ENCODE data around the gene PPP1R1B.

The PPP1R1B gene

GRCh38 chr17:39658346-39658745 lies 31.6 kb downstream of the PPP1R1B start:
- no peak for DNase-seq

- DNase-seq = no peak
Measured at GRCh38 chr17:39658760-39659159, 32.0 kb downstream of the PPP1R1B start.

- no peak for DNase-seq
Measured at GRCh38 chr17:39659279-39660010, 32.7 kb downstream of the PPP1R1B start.

- DNase-seq = no peak
Measured at GRCh38 chr17:39660011-39660360, 33.2 kb downstream of the PPP1R1B start.

- no peak for DNase-seq
Measured at GRCh38 chr17:39660397-39661385, 33.9 kb downstream of the PPP1R1B start.

- no peak for DNase-seq
Measured at GRCh38 chr17:39661744-39662541, 35.2 kb downstream of the PPP1R1B start.

- DNase-seq = no peak
Measured at GRCh38 chr17:39662551-39663339, 36.0 kb downstream of the PPP1R1B start.

GRCh38 chr17:39663340-39663687 lies 36.6 kb downstream of the PPP1R1B start:
- no peak for DNase-seq

- peak; percentile 18 for DNase-seq
Measured at GRCh38 chr17:39663688-39664580, 37.2 kb downstream of the PPP1R1B start.

- no peak for DNase-seq
Measured at GRCh38 chr17:39664581-39665561, 38.1 kb downstream of the PPP1R1B start, which contains the start of gene TCAP. Gene TCAP (plus strand): TSS chr17:39665349. CDS start chr17:39665360, 11 bp downstream.

GRCh38 chr17:39665642-39666224 lies 39.0 kb downstream of the PPP1R1B start:
- DNase-seq = no peak

GRCh38 chr17:39666231-39666600 lies 39.5 kb downstream of the PPP1R1B start:
- DNase-seq = no peak

- no peak for DNase-seq
Measured at GRCh38 chr17:39666601-39667261, 40.0 kb downstream of the PPP1R1B start.

GRCh38 chr17:39667262-39667944 lies 40.7 kb downstream of the PPP1R1B start:
- DNase-seq = no peak

- DNase-seq = peak; percentile 28
Measured at GRCh38 chr17:39667945-39668924, 41.5 kb downstream of the PPP1R1B start, which contains the start of gene PNMT. Gene PNMT (plus strand): TSS chr17:39668453. CDS start chr17:39668476, 23 bp downstream.

GRCh38 chr17:39669897-39670735 lies 43.4 kb downstream of the PPP1R1B start:
- no peak for DNase-seq

Measured in NCI-H2227 treated with DMSO at 0.1 percent for 48 hours (cell line).